22Rv1 (cell line): ENCODE results near the gene NANOGP8.

Experiments
- H3K27ac ChIP-seq: fragments of 450-650 bp; 2 replicates; pipeline ENCODE4 v1.5.1; 2017
- CTCF ChIP-seq: fragments of 450-650 bp; IDR thresholded peaks from 2 replicates; pipeline ENCODE4 v1.5.1; 2017; ENCODE audit warnings: mild to moderate bottlenecking
- ZFX ChIP-seq: fragments of 450-650 bp; IDR thresholded peaks from 2 replicates; pipeline ENCODE4 v1.6.1; 2017; ENCODE audit warnings: antibody characterized with exemption, borderline replicate concordance

NANOGP8 gene

GRCh38 chr15:35064576-35065190 is 20.4 kb downstream of the NANOGP8 start:
- H3K27ac ChIP-seq, result no peak overlapping the region
- TF ChIP-seq ZFX, result no peak
- TF ChIP-seq CTCF, result no peak

DNA sequence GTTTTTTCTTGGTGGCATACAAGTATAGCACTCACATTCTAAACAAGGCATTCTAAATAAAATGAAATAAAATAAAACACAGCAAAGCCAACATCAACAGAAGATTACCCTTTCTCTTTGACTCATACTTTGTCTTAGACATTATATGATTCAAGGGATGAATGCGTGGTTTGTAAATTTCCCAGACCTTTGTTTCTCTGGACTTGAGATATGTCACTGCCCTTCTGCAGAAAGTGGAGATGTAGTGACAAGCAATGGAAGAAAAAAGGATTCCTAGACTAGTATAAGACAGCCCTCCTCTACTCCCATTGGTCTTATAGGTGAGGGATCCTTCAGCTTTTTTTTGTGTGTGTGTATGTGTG is 22.4 kb downstream of the NANOGP8 start:
- TF ChIP-seq ZFX (no peak), CTCF (no peak)
- no peak overlapping the region for H3K27ac ChIP-seq

DNA sequence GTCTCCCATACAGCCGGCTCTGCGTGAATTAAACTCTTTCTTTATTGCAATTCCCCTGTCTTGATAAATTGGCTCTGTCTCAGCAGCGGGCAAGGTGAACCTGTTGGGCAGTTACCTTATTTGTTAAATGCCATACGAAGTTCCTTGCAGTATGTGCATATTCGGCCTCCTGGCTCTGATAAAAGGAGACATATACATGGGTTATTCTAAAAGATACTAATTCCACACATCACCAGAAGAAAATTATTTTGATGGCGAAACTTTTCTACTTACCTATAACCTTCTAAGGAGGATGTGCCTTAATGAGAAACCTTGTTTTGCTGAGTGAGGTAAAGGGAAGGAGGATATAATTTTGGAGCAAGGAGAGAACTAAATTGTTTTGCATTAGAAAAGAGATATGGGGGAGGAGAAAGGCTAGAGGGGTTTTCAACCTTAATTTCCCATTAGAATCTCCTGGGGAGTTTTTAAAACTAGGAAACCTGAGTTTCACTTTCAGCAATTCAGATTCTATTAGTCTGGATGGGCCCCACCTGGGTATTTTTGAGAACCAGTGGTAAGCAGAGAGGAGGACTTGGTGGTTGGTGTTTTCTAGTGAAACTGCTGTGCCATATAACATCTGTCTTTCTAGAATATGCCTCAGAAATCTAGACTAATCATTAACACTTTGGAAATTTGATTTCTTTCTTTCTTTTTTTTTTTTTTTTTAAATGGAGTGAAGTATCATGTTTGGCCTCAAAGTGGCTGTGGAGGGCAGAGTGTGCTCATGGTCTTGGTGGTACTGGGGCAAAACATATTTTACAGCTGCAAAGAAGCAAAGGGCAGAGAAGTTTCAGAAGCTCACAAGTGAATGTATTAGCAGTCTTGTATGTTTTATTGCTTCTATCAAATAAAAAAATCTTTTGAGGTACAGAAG is 23.0 kb downstream of the NANOGP8 start:
- H3K27ac ChIP-seq, result no peak overlapping the region
- no peak for TF ChIP-seq ZFX
- TF ChIP-seq CTCF, result no peak

- no peak overlapping the region for H3K27ac ChIP-seq
- no peak for TF ChIP-seq ZFX
- no peak for TF ChIP-seq CTCF
These were observed 23.8 kb downstream of the NANOGP8 start for GRCh38 chr15:35061161-35061824.

- no peak overlapping the region for H3K27ac ChIP-seq
- TF ChIP-seq ZFX, result no peak
- no peak for TF ChIP-seq CTCF
These were observed 24.5 kb downstream of the NANOGP8 start for GRCh38 chr15:35060591-35060990.

- no peak overlapping the region for H3K27ac ChIP-seq
- no peak for TF ChIP-seq CTCF
- TF ChIP-seq ZFX, result no peak
These were observed 26.5 kb downstream of the NANOGP8 start for GRCh38 chr15:35058534-35059054.
